Transverse colon (tissue), 4 donors: Measurements from ENCODE around the gene TCERG1L. TPM values are rescaled to one million over a fixed set of nuclear protein-coding genes. Genes with fewer than 3 reads are reported as not detected.

Experiments used
- DNase-seq: peaks from one replicate; pipeline ENCODE4 v3.0.0-alpha.2; 2019
- H3K27ac ChIP-seq, 4 donors: fragments of 200-600 bp; sonication (generic); 2 replicates each; pipeline ENCODE4 v1.5.1; 2016 to 2018; ENCODE audit warnings: inconsistent platforms in 4 of 4
- H3K27me3 ChIP-seq: fragments of 200-600 bp; sonication (generic); 2 replicates; pipeline ENCODE4 v1.5.1; 2017; ENCODE audit warnings: inconsistent platforms
- H3K36me3 ChIP-seq, 4 donors: fragments of 200-600 bp; sonication (generic); 2 replicates each; pipeline ENCODE4 v1.5.1; 2017 to 2019; ENCODE audit warnings: inconsistent platforms in 4 of 4
- H3K4me1 ChIP-seq, 4 donors: fragments of 200-600 bp; sonication (generic); 2 replicates each; pipeline ENCODE4 v1.5.1; 2017 to 2020; ENCODE audit warnings: inconsistent platforms in 4 of 4
- H3K4me3 ChIP-seq, 4 donors: fragments of 200-600 bp; sonication (generic); 1 replicate in 1 of 4; 2 replicates in 3 of 4; pipeline versions ENCODE4 v1.5.1 to v1.6.1; 2017 to 2019; ENCODE audit warnings: inconsistent platforms in 4 of 4
- H3K9me3 ChIP-seq, 2 donors: fragments of 200-600 bp; sonication (generic); 2 replicates each; pipeline ENCODE4 v1.5.1; 2017 to 2019; ENCODE audit warnings: inconsistent platforms in 2 of 2
- EP300 ChIP-seq: sonication (generic); formaldehyde crosslinking; IDR thresholded peaks from one replicate; pipeline ENCODE4 v1.6.1; 2017; ENCODE audit warnings: antibody characterized with exemption, low read depth
- POLR2A ChIP-seq: fragments of 450-650 bp; IDR thresholded peaks from one replicate; pipeline ENCODE4 v1.6.1; 2016; ENCODE audit warnings: antibody characterized with exemption, mild to moderate bottlenecking, moderate library complexity
- POLR2AphosphoS5 ChIP-seq, 3 donors: sonication (generic); formaldehyde crosslinking; IDR thresholded peaks; one replicate each; pipeline ENCODE4 v1.6.1; 2016; ENCODE audit warnings: antibody characterized with exemption in 3 of 3
- WGBS, 2 donors: methylation state at CpG; one replicate each; pipeline ENCODE4 v1.1.5; 2018; ENCODE audit warnings: low coverage in 1 of 2; 5-methylcytosine and 5-hydroxymethylcytosine counted together
- in situ Hi-C, 4 donors: fragments of 200-750 bp; cut with MboI; loops; one replicate each; pipeline versions ENCODE4 v1.15.0 to v1.15.1; 2017; ENCODE audit warnings: low sequenced_read_pairs in 3 of 4, low pct_ligation_motif_present in 1 of 4, low pct_unique_long_range_greater_than_20kb in 1 of 4
- intact Hi-C: fragments of 100-400 bp; cut with DNase I; formaldehyde crosslinking; loops from one replicate; pipeline ENCODE4 v1.15.1; 2023; ENCODE audit warnings: low total_unique reads
- total RNA-seq, 4 donors: library from RNA; depleted of rRNA; stranded (reverse); fragments of >200 nt; gene quantifications; one replicate each; pipeline ENCODE4 v1.1.0, GENCODE V29; 2016
- TF ChIP-seq, protein P1 (sequence below), 5 experiments: fragments of 200-600 bp in 3 of 5; fragments of 450-650 bp in 2 of 5; sonication (generic) in 3 of 5; IDR thresholded peaks; 1 replicate in 2 of 5; 2 replicates in 3 of 5; pipeline ENCODE4 v1.5.1; 2016 to 2017; ENCODE audit warnings: antibody characterized with exemption in 5 of 5, inconsistent platforms in 3 of 5, mild to moderate bottlenecking in 2 of 5, moderate library complexity in 1 of 5

Gene TCERG1L
- total RNA-seq, 4 donors from 2014 or later, result 0.16 TPM; not detected in 3

DNA sequence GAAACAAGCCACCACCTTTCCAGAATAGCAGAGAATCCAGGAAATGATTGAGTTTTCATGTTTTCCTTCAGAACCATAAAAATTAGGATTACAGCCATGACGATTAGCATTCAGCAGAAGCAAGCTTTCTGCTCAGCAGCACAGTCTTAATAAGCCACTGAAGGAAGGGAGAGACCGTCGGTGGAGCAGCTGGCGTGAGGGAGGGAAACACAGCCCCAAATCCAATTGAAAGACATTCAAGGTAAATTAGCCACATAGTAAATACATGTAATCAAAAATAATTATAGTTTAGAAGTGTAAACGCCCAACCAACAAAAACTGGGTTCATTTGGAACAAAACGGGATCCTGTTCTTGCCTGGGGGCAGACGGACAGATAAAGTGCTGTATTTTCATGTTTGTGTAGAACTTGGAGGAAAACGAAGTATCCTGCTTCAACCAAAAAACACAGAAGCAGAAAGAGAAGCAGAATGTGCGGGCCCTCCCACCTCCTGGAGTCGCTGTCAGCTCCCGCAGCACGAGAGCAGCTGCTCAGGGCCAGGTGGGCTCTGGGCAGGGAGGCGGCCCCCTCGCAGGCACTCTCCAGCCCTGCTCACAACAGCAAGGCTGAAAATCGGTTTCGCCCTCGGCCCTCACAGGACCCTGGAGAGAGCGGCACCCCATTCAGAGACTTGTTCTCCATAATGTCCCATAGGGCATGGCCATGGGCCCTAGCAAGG, 84.9 kb downstream of the TCERG1L start:
- Histone ChIP-seq H3K4me3 (no peak overlapping the region), H3K9me3 (no peaks in the 10 kb centered on the region), H3K36me3 (no peaks in the 10 kb centered on the region), H3K4me1 (no peaks in the 10 kb centered on the region), H3K27me3 (no peaks in the 10 kb centered on the region), H3K27ac (no peak overlapping the region)
- in situ Hi-C loops, result no loop called here
- intact Hi-C loops, result no loop called here
- WGBS, 2 donors, result 49 to 72% methylated on average over 8 to 18 of the region's 18 CpGs
- no peak for DNase-seq
- TF ChIP-seq POLR2AphosphoS5 (IDR thresholded peaks at IDR 0.05), result no peak
- TF ChIP-seq, protein P1, sequence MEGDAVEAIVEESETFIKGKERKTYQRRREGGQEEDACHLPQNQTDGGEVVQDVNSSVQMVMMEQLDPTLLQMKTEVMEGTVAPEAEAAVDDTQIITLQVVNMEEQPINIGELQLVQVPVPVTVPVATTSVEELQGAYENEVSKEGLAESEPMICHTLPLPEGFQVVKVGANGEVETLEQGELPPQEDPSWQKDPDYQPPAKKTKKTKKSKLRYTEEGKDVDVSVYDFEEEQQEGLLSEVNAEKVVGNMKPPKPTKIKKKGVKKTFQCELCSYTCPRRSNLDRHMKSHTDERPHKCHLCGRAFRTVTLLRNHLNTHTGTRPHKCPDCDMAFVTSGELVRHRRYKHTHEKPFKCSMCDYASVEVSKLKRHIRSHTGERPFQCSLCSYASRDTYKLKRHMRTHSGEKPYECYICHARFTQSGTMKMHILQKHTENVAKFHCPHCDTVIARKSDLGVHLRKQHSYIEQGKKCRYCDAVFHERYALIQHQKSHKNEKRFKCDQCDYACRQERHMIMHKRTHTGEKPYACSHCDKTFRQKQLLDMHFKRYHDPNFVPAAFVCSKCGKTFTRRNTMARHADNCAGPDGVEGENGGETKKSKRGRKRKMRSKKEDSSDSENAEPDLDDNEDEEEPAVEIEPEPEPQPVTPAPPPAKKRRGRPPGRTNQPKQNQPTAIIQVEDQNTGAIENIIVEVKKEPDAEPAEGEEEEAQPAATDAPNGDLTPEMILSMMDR (IDR thresholded peaks at IDR 0.05), result no peak
- TF ChIP-seq EP300, result no peak

DNA sequence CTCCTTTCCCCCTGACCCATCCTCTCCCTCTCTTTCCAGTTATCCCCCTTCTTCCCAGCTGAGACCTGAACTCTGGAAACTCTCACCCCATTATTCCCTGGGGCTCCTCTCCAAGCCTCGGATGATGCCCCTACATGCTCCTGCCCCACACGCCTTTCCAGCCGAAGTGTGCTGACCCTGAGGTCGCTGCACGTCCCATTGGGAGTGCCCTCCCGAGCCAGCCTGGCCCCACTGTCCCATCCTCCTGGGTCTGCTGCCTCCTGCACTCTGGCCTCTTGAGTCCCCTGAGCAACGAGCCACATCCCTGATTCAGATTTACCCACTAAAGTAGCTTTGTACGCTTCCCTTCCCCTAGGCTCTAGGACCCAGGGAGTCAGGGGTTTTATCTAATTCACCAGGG, 87.4 kb downstream of the TCERG1L start:
- H3K27ac ChIP-seq, result no peak overlapping the region
- no peaks in the 10 kb centered on the region for H3K27me3 ChIP-seq
- H3K4me3 ChIP-seq, result no peak overlapping the region
- H3K4me1 ChIP-seq, result no peaks in the 10 kb centered on the region
- H3K9me3 ChIP-seq, result no peaks in the 10 kb centered on the region
- no peaks in the 10 kb centered on the region for H3K36me3 ChIP-seq
- TF ChIP-seq EP300, result no peak
- TF ChIP-seq POLR2AphosphoS5 (IDR thresholded peaks at IDR 0.05), result no peak
- no peak for TF ChIP-seq POLR2A
- TF ChIP-seq, protein P1 (IDR thresholded peaks at IDR 0.05), result no peak
- 74% methylated on average over 8 of the region's 8 CpGs; no CpG with 5 or more reads in 1 of the 2 donors for WGBS, 2 donors
- in situ Hi-C loops, result no loop called here
- intact Hi-C loops, result no loop called here
- DNase-seq, result no peak

DNA sequence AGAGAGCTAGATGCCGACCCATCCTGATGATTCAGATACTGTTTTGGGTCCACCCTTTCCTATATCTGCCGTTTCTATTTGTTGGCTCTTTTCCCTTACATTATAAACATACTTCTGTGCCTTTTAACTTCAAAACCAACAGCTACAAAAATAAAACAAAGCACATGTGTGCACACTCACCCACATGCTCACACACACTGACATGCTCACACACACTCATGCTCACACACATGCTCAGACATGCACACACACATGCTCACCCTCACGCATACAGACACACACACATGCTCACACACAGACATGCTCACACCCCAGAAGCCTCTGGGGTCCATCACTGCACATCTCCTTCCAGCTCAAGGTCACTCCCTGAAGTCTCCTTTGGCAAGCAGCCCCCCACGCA, 88.1 kb downstream of the TCERG1L start:
- in situ Hi-C loops (no loop called here), intact Hi-C loops (no loop called here)
- DNase-seq, result no peak
- H3K4me3 ChIP-seq, result no peak overlapping the region
- no peak for TF ChIP-seq POLR2AphosphoS5 (IDR thresholded peaks at IDR 0.05)
- no peaks in the 10 kb centered on the region for H3K36me3 ChIP-seq
- no peaks in the 10 kb centered on the region for H3K27me3 ChIP-seq
- 57 to 69% methylated on average over 3 to 4 of the region's 4 CpGs for WGBS, 2 donors
- H3K4me1 ChIP-seq, result no peaks in the 10 kb centered on the region
- H3K9me3 ChIP-seq, result no peaks in the 10 kb centered on the region
- H3K27ac ChIP-seq, result no peak overlapping the region

DNA sequence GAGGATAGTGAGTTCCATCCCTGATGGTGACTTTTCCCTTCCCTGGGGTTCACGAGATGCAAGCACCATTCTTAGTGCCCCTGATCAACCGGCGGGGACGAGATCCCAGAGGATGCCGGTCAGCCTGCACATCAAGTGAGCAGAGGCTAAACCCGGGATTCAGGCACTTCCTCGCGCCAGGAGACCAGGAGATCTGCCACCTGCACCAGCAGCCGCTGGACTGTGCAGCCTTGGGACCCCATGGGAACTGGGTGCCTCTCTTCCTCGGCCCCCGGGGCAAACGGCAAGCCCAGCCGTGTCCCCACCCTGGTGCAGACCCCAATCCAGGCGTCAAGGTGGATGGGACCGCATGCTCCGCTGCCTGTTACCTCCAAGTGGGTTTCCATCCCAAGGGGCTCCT, 88.5 kb downstream of the TCERG1L start:
- no peaks in the 10 kb centered on the region for H3K4me1 ChIP-seq
- intact Hi-C loops, result no loop called here

More for the DNA sequence above, 88.5 kb downstream of the TCERG1L start:
- TF ChIP-seq, protein P1 (IDR thresholded peaks at IDR 0.05), result no peak
- TF ChIP-seq POLR2AphosphoS5 (IDR thresholded peaks at IDR 0.05) (no peak), EP300 (no peak), POLR2A (no peak)
- Histone ChIP-seq H3K36me3 (no peaks in the 10 kb centered on the region), H3K4me3 (no peak overlapping the region), H3K9me3 (no peaks in the 10 kb centered on the region), H3K27ac (no peak overlapping the region), H3K27me3 (no peaks in the 10 kb centered on the region)
- no peak for DNase-seq
- in situ Hi-C loops, result no loop called here
- WGBS, 2 donors, result 94% methylated on average over 11 of the region's 16 CpGs; no CpG with 5 or more reads in 1 of the 2 donors
